GM08714 (cell line): ENCODE measurements around the gene FGF14.
"Not testable (repeated sequence)": the region's sequence is repeated elsewhere in the genome, so short reads cannot be mapped to it uniquely, and the experiment has no call there.

Experiments
- H3K4me3 ChIP-seq: fragments of 200-500 bp; sonication (Bioruptor generic); 2 replicates; pipeline ENCODE4 v1.5.1; 2014; ENCODE audit warnings: mild to moderate bottlenecking, low read length, inconsistent platforms
- ZNF274 ChIP-seq: IDR thresholded peaks from 2 replicates; pipeline ENCODE4 v1.6.1; 2012; ENCODE audit warnings: mild to moderate bottlenecking, low read depth, low read length

The FGF14 gene

GRCh38 chr13:102103469-102103868 lies 298.4 kb downstream of the FGF14 start:
- no peak for TF ChIP-seq ZNF274

GRCh38 chr13:102100234-102100633 lies 301.6 kb downstream of the FGF14 start:
- H3K4me3 ChIP-seq: no peak overlapping the region
- no peak for TF ChIP-seq ZNF274

More at GRCh38 chr13:102103469-102103868, 298.4 kb downstream of the FGF14 start:
- H3K4me3 ChIP-seq: no peak overlapping the region

GRCh38 chr13:102097708-102098107 lies 304.1 kb downstream of the FGF14 start:
- TF ChIP-seq ZNF274: no peak
- no peak overlapping the region for H3K4me3 ChIP-seq

- H3K4me3 ChIP-seq: not testable (repeated sequence)
These were observed 308.6 kb downstream of the FGF14 start for GRCh38 chr13:102093288-102093687.

- TF ChIP-seq ZNF274: no peak
These were observed 310.6 kb downstream of the FGF14 start for GRCh38 chr13:102091231-102091630.

GRCh38 chr13:102090532-102090931 lies 311.3 kb downstream of the FGF14 start:
- H3K4me3 ChIP-seq: no peak overlapping the region
- TF ChIP-seq ZNF274: no peak

More at GRCh38 chr13:102091231-102091630, 310.6 kb downstream of the FGF14 start:
- H3K4me3 ChIP-seq: no peak overlapping the region

- no peak overlapping the region for H3K4me3 ChIP-seq
These were observed 312.1 kb downstream of the FGF14 start for GRCh38 chr13:102089722-102090121.

GRCh38 chr13:102089177-102089576 lies 312.7 kb downstream of the FGF14 start:
- no peak overlapping the region for H3K4me3 ChIP-seq
- no peak for TF ChIP-seq ZNF274

More at GRCh38 chr13:102089722-102090121, 312.1 kb downstream of the FGF14 start:
- TF ChIP-seq ZNF274: no peak

- no peak overlapping the region for H3K4me3 ChIP-seq
- TF ChIP-seq ZNF274: no peak
These were observed 328.6 kb downstream of the FGF14 start for GRCh38 chr13:102073251-102073650.

GRCh38 chr13:102071711-102072110 lies 330.1 kb downstream of the FGF14 start:
- H3K4me3 ChIP-seq: no peak overlapping the region
- TF ChIP-seq ZNF274: no peak

GRCh38 chr13:102068323-102068722 lies 333.5 kb downstream of the FGF14 start:
- H3K4me3 ChIP-seq: not testable (repeated sequence)

- no peak overlapping the region for H3K4me3 ChIP-seq
- TF ChIP-seq ZNF274: no peak
These were observed 346.6 kb downstream of the FGF14 start for GRCh38 chr13:102055090-102055779.

- TF ChIP-seq ZNF274: no peak
- no peak overlapping the region for H3K4me3 ChIP-seq
These were observed 352.0 kb downstream of the FGF14 start for GRCh38 chr13:102049853-102050252.

GRCh38 chr13:102045731-102046130 lies 356.1 kb downstream of the FGF14 start:
- H3K4me3 ChIP-seq: no peak overlapping the region
- no peak for TF ChIP-seq ZNF274

- TF ChIP-seq ZNF274: no peak
- H3K4me3 ChIP-seq: no peak overlapping the region
These were observed 359.1 kb downstream of the FGF14 start for GRCh38 chr13:102042746-102043145.

- H3K4me3 ChIP-seq: no peak overlapping the region
- no peak for TF ChIP-seq ZNF274
These were observed 360.3 kb downstream of the FGF14 start for GRCh38 chr13:102041544-102041943.
